Stimulated activated CD8-positive, alpha-beta memory T cell treated with anti-CD3 and anti-CD28 coated beads, Interleukin-7, amount 100 ng/mL, for 24 hours (primary cell): Measurements from ENCODE around the gene CDK5RAP3.
"Not testable (repeated sequence)": the region's sequence is repeated elsewhere in the genome, so short reads cannot be mapped to it uniquely, and the experiment has no call there.

Source experiments
- DNase-seq: peaks from one replicate; pipeline ENCODE4 v3.0.0-alpha.2; 2020; ENCODE audit warnings: low read depth

The CDK5RAP3 gene

DNA sequence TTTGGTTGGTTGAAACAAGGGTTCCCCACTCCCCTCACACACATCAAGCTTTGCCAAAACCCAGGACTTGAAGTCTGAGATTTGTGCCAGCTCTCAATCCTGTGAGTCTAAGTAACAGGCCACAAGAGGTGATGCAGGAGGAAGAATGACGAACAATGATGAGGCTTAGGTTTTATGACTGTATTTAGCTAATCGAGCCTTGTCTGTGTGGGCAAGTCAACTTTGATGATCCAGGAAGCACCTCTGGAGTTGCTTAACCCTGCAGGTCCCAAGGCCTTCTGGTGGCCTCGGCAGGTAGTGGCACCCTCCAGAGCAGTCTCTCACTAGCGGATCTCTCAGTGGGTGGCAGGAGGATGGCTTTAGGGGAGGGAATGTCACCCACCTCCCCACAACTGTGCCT is 28.7 kb downstream of the CDK5RAP3 start:
- DNase-seq, result no peak

- DNase-seq, result no peak
Measured at GRCh38 chr17:48001197-48001596, 30.3 kb downstream of the CDK5RAP3 start.

DNA sequence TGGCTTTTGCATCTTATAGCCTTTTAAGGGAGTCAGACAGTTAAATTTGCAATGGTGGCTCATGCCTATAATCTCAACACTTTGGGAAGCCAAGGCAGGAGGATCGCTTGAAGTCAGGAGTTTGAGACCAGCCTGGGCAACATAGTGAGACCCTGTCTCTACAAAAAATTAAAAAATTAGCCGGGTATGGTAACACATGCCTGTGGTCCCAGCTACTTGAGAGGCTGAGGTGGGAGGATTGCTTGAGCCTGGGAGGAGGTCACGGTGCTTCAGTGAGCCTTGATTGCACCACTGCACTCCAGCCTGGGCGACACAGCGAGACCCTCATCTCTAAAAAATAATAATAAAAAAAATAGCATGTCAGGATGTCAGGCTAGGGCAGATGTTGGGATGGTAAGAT is 30.7 kb downstream of the CDK5RAP3 start:
- not testable (repeated sequence) for DNase-seq

- no peak for DNase-seq
Measured at GRCh38 chr17:48002266-48002915, 31.5 kb downstream of the CDK5RAP3 start.

GRCh38 chr17:48002916-48003416 is 32.1 kb downstream of the CDK5RAP3 start:
- DNase-seq, result no peak

- no peak for DNase-seq
Measured at GRCh38 chr17:48003417-48004151, 32.7 kb downstream of the CDK5RAP3 start.

GRCh38 chr17:48004983-48005382 is 34.1 kb downstream of the CDK5RAP3 start:
- DNase-seq, result no peak

DNA sequence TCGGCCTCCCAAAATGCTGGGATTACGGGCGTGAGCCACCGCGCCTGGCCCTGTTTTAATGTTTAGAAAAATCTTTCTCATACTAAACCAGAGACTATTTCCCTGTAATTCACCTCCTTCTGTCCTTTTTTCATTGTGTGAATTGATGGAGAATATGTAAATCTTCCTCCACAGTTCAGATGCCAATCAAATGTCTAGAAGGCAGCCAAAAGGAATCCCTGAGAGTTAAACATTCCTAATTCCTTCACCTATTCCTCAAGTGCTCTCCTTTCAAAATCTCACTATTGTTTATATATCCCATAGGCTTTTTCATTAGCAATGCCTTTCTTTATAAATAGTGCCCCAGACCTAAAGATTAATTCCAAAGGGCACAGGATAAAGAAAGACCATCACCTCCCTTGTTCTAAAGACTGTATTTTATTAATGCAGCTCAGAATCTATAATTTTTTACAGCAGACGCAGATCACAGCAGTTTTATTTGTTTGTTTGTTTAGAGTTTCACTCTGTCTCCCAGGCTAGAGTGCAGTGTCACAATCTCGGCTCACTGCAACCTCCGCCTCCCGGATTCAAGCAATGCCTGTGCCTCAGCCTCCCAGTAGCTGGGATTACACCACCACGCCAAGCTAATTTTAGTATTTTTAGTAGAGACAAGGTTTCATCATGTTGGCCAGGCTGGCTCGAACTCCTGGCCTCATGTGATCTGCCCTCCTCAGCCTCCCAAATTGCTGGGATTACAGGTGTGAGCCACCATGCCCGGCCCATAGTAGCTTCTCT is 36.2 kb downstream of the CDK5RAP3 start:
- no peak for DNase-seq

DNA sequence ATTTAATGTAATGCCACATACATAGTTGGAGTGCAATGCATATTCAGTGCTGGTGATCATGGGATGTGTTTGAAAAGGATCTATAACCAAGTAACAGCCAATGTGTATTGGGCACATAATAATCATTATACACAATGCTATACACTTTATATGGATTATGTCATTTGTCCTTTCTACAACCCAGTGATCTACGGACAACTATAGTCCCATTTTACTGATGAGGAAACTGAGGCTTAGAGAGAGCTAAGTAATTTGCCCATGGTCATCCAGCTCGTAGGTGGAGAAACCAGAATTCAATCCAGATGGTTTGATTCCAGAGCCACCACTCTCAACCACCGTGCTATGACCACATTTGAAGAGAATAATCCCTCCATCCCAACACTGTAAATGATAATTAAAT is 39.3 kb downstream of the CDK5RAP3 start:
- DNase-seq, result no peak

DNA sequence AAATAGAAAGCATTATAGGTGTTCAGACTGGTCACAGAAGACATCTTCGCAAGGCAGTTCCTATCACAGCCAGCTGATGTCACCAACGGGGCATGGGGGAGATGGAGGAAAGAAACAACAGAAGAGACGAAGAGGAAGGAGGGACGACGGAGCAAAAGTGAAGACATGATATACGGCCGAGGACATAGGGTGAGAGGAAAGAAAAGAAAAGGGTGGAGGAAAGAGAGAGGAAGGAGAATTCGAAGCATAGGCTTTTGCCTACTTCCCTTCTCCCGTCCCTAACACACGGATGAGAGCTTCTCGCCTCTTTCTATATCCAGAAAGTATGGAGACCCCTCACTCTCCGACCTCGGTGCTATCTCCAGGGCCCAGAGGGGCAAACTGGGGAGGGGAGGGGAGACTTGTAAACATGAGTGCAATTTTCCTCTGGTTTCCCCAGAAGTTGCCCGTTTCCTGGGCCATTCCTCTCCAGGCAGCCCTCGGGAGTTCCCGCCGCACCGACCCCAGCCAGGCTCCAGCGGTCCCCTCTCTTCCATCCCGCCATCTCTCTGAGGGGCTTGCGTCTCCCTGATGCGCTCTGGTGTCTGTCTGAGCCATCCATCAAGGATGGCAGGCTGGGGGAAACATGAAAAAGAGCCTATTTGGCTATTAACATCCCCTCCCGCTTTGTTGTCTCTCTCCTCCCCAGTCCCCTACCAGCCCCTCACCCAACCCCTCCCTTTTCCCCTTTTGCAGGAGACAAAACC is 40.7 kb downstream of the CDK5RAP3 start:
- no peak for DNase-seq

- no peak for DNase-seq
Measured at GRCh38 chr17:48012151-48012520, 41.2 kb downstream of the CDK5RAP3 start.

DNA sequence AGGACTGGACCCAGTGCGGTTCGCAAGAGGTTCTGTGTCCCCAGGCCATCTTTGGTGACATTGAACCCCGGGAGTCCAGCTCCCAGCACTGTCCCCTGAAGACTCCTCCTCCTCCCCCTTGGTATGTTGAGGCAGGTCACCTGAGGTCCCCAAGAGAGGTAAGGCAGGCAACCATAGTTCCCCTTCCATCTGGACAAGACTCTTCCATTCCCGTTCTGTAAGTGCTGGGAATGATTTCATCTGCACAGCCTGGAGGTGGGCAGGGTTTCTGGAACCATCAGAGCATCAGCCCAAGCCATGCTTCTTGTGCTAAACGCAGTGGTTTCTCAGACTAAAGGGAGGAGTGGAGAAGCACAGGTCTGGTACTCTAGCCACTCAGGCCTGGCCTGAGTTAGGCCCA is 41.7 kb downstream of the CDK5RAP3 start:
- no peak for DNase-seq

DNA sequence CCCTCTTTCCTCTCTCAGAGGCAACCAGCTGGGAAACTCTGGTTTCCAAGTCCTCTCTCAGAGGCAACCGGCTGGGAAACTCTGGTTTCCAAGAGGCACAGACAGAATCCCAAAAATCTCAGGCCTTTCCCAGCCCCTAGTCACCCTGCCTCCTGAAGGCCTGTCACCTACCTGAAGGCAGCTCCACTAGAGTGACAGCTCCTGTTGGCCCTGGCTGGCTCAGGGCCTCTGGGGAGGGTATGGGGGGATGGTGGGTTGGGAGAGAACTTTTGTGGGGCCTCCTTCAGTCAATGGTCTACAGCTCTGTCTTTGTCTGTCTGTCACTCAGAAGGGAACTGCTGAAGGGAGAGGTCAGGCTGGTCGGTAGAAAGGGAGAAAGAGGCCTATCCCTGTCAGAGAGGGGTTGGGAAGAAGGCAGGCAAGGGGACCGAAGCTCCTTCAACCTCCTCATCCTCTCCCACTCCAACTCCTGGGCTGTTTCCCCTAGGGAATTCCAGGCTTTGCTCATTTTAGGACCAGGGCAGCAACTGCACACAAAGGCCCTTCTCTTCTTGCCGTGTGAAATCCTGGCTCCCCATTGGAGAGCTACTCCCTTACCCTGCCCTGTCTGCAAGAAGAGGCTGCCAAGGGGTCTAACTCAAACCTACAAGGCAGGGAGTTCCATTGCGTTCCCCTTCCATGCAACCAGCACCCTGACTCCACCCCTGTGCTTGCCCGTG is 43.1 kb downstream of the CDK5RAP3 start:
- no peak for DNase-seq

DNA sequence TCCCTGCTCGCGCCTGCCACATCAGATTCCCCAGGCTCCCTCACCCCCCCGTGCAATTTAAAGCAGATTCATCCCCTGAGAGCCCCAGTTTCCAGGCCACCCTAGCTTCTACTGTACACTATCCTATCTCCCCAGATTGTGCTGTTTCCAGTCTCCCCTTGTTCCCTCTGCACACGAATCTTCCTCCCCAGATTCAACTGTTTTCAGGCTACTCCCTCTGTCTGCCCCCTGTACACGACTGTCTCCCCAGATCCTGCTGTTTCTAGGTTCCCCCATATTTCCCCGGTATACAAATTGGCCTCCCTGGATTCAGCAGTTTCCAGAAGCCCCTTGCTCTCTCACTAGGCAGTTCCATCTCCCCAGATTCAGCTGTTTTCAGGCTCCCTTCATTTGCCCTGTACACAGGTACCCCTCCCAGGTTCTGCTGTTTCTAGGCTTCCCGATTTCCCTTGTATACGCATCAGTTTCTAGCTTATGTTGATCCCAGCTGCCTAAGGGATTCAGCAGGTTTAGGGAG is 43.7 kb downstream of the CDK5RAP3 start:
- DNase-seq, result no peak

DNA sequence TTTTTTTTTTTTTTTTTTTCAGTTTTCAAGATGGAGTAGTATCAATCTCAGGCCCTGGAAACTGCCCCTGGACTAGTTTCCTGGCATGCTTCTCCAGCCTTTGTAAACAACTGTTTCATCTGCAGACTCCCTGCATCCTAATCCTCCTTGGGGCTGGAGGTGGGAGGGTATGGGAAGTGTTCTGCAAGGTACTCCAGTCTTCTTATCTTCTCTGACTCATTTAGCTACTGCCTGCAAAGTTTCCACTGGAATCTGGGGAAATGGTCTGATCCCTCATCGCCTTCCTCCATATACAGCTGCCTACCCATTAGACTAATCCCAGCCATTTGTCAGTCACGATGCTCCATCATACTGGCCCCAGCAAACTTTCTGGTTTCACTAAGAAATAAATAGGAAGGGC is 45.2 kb downstream of the CDK5RAP3 start:
- no peak for DNase-seq

- not testable (repeated sequence) for DNase-seq
Measured at GRCh38 chr17:48017817-48018158, 46.9 kb downstream of the CDK5RAP3 start.

GRCh38 chr17:48021934-48022333 is 51.0 kb downstream of the CDK5RAP3 start:
- no peak for DNase-seq

GRCh38 chr17:48022901-48023300 is 52.0 kb downstream of the CDK5RAP3 start:
- no peak for DNase-seq

- DNase-seq, result no peak
Measured at GRCh38 chr17:48023400-48024148, 52.7 kb downstream of the CDK5RAP3 start.

GRCh38 chr17:48024149-48025039 is 53.5 kb downstream of the CDK5RAP3 start:
- no peak for DNase-seq
